Fibroblast of lung (primary cell): ENCODE results near the gene EPB41L5. TPM values are rescaled to one million over a fixed set of nuclear protein-coding genes. Genes with fewer than 3 reads are reported as not detected.

ENCODE experiments used
- DNase-seq, 2 donors: peaks; one replicate each; pipeline versions ENCODE4 v3.0.0 to v3.0.0-alpha.2; 2010; ENCODE audit warnings: low read depth in 2 of 2
- H2AFZ ChIP-seq: 2 replicates; pipeline ENCODE4 v1.5.1; 2012; ENCODE audit warnings: low read length, control low read depth, inconsistent platforms
- H3K27ac ChIP-seq: 2 replicates; pipeline ENCODE4 v1.5.1; 2011; ENCODE audit warnings: low read length, control low read depth; ENCODE audit not compliant: insufficient read depth
- H3K27me3 ChIP-seq: 2 replicates; pipeline ENCODE4 v1.5.1; 2011; ENCODE audit warnings: mild to moderate bottlenecking, low read length; ENCODE audit not compliant: control insufficient read depth, insufficient read depth
- H3K36me3 ChIP-seq: 2 replicates; pipeline ENCODE4 v1.5.1; 2011; ENCODE audit warnings: low read length; ENCODE audit not compliant: control insufficient read depth, insufficient read depth
- H3K4me1 ChIP-seq: 2 replicates; pipeline ENCODE4 v1.5.1; 2011; ENCODE audit warnings: low read length; ENCODE audit not compliant: control insufficient read depth, insufficient read depth; ENCODE audit errors: extremely low read depth
- H3K4me2 ChIP-seq: 2 replicates; pipeline ENCODE4 v1.5.1; 2011; ENCODE audit warnings: low read length, control low read depth; ENCODE audit not compliant: insufficient read depth; ENCODE audit errors: extremely low read depth
- H3K4me3 ChIP-seq, 4 experiments: fragments of 200-600 bp in 1 of 4; sonication (generic) in 1 of 4; replicated peaks in 1 of 4; 2 replicates each; pipeline ENCODE4 v1.5.1; 2011 to 2016; ENCODE audit warnings: low read length in 4 of 4, low read depth in 3 of 4, mild to moderate bottlenecking in 3 of 4, control low read depth in 2 of 4, inconsistent platforms in 1 of 4, mixed read lengths in 1 of 4; ENCODE audit not compliant: insufficient read depth in 1 of 4; ENCODE audit errors: control extremely low read depth in 1 of 4
- H3K79me2 ChIP-seq: 2 replicates; pipeline ENCODE4 v1.5.1; 2012; ENCODE audit warnings: mild to moderate bottlenecking, low read length, inconsistent platforms; ENCODE audit not compliant: control insufficient read depth, insufficient read depth
- H3K9ac ChIP-seq: 2 replicates; pipeline ENCODE4 v1.5.1; 2011; ENCODE audit warnings: mild to moderate bottlenecking, low read length, control low read depth; ENCODE audit not compliant: insufficient read depth
- H3K9me3 ChIP-seq: 2 replicates; pipeline ENCODE4 v1.5.1; 2012; ENCODE audit warnings: low read depth, low read length; ENCODE audit not compliant: control insufficient read depth, insufficient read depth
- H4K20me1 ChIP-seq: 2 replicates; pipeline ENCODE4 v1.5.1; 2011; ENCODE audit warnings: low read length; ENCODE audit not compliant: control insufficient read depth, insufficient read depth; ENCODE audit errors: extremely low read depth
- CTCF ChIP-seq, 2 donors: IDR thresholded peaks in 1 of 2; conservative IDR thresholded peaks in 1 of 2; 1 replicate in 1 of 2; 2 replicates in 1 of 2; pipeline ENCODE4 v1.5.1; 2011 to 2012; ENCODE audit warnings: low read length in 2 of 2, control low read depth in 1 of 2, inconsistent platforms in 1 of 2, low read depth in 1 of 2, mild to moderate bottlenecking in 1 of 2
- EZH2 ChIP-seq: IDR thresholded peaks from 2 replicates; pipeline ENCODE4 v1.5.1; 2012; ENCODE audit warnings: low read length, control low read depth, mild to moderate bottlenecking; ENCODE audit errors: missing control alignments
- polyA plus RNA-seq, 2 donors: library from polyadenylated mRNA; depleted of rRNA in 1 of 2; stranded (reverse) in 1 of 2; unstranded in 1 of 2; fragments of >200 nt; gene quantifications; 2 replicates each; pipeline ENCODE4 v1.2.1, GENCODE V29; 2011 to 2012; ENCODE audit warnings: missing spikeins in 1 of 2
- total RNA-seq: library from RNA; depleted of rRNA; stranded (reverse); fragments of >200 nt; gene quantifications from 2 replicates; pipeline ENCODE4 v1.2.1, GENCODE V29; 2014

Gene EPB41L5
- total and polyA plus RNA-seq, 2 donors (not counting 1 experiment from before 2014, with no cell fraction given), result 10.6 to 16.2 TPM

GRCh38 chr2:120108049-120108448, 95.2 kb downstream of the EPB41L5 start:
- Histone ChIP-seq H3K4me1 (peaks cover 12% of the 10 kb centered on the region), H3K9me3 (no peaks in the 10 kb centered on the region), H2AFZ (no peak overlapping the region), H3K9ac (no peak overlapping the region), H3K4me3 (no peak overlapping the region), H3K27ac (no peak overlapping the region), H3K4me2 (no peak overlapping the region), H3K36me3 (no peaks in the 10 kb centered on the region), H3K27me3 (no peaks in the 10 kb centered on the region), H4K20me1 (no peaks in the 10 kb centered on the region), H3K79me2 (no peaks in the 10 kb centered on the region)
- no peak for TF ChIP-seq CTCF (conservative IDR thresholded peaks at IDR 0.05 in 1 of 2, IDR thresholded peaks at IDR 0.05 in 1 of 2; ENCODE audit: low read depth in 1 of 2, low read length in 2 of 2)
- no peak for TF ChIP-seq EZH2
- peak; percentile 84 to 86 for DNase-seq

DNA sequence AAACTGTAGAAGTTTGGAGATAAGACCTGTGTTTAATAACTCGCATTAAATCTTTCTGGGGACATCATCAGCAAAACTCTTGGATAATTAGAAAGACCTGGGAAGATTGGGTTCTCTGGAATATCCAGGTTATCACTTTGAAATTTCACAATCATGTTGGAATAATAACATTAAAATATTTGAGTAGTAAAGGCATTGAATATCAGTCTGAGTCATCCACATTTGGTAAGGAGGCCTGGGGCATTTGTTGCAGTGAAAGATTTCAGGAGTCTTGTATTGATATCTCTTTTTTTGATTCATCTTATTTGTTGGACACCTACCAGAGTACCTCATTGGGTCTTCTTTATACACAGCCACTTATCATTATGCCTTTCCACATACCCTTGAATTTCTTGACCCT, 95.9 kb downstream of the EPB41L5 start:
- TF ChIP-seq CTCF (conservative IDR thresholded peaks at IDR 0.05 in 1 of 2, IDR thresholded peaks at IDR 0.05 in 1 of 2; ENCODE audit: low read depth in 1 of 2, low read length in 2 of 2), result no peak
- TF ChIP-seq EZH2, result no peak
- Histone ChIP-seq H3K9me3 (no peaks in the 10 kb centered on the region), H3K79me2 (no peaks in the 10 kb centered on the region), H3K4me3 (no peak overlapping the region), H4K20me1 (no peaks in the 10 kb centered on the region), H3K36me3 (no peaks in the 10 kb centered on the region), H2AFZ (no peak overlapping the region), H3K4me1 (peaks cover 12% of the 10 kb centered on the region), H3K27me3 (no peaks in the 10 kb centered on the region), H3K27ac (no peak overlapping the region), H3K4me2 (no peak overlapping the region), H3K9ac (no peak overlapping the region)
- peak; percentile 39 to 40 for DNase-seq

DNA sequence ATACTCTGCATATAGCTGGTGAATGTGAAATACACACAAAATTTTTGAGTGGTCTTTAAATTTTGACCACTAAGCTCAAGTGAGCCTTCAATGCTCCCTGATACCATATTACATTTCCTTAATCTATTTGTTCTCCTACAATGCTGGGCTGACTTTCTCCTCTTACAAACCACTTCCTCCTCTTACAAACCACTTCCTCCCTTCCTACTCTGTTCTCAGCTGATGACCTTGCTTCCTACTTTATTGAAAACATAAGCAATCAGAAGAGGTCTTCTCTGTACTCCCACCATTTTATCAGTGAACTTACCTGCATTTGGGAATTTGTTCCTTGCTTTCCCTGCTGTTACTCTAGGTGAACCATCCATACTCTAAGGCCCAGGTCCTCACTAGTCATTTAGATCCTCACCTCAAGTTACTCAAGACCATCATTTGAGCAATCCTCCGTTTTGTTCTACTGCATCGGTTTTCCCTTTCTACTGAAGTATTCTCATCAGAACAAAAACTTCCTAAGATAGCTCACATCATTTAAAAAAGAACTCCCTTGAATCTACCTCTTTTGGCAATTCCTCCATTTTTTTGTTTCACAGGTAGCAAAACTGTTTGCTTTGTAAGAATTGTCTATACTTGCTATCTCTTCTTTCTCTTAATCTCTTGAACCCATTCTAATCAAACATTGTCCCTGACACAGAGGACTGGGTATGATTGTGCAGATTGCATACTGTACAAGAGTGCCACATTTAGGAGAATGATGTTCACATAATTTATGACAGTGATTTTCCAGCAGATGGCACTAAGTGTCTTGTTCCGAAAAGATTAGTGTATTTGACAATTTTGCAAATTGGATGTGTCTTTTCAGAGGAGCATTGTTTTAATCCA, 96.5 kb downstream of the EPB41L5 start:
- no peak overlapping the region for H2AFZ ChIP-seq
- no peaks in the 10 kb centered on the region for H3K27me3 ChIP-seq
- peaks cover 10% of the 10 kb centered on the region for H3K4me1 ChIP-seq
- peak overlapping the region; percentile 16 for H3K4me2 ChIP-seq
- no peaks in the 10 kb centered on the region for H3K79me2 ChIP-seq
- H3K4me3 ChIP-seq, result no peak overlapping the region
- no peaks in the 10 kb centered on the region for H3K36me3 ChIP-seq
- no peak overlapping the region for H3K9ac ChIP-seq
- H4K20me1 ChIP-seq, result no peaks in the 10 kb centered on the region
- TF ChIP-seq CTCF (conservative IDR thresholded peaks at IDR 0.05 in 1 of 2, IDR thresholded peaks at IDR 0.05 in 1 of 2; ENCODE audit: low read depth in 1 of 2, low read length in 2 of 2) (peak in 1 of 2 donors; percentile 30), EZH2 (no peak)
- no peak overlapping the region for H3K27ac ChIP-seq
- no peaks in the 10 kb centered on the region for H3K9me3 ChIP-seq
- DNase-seq, result peak; percentile 40 to 65
